DMS153 (cell line): ENCODE results near the gene CHTF18.
A peak's percentile ranks its signal among the peaks of the same experiment; 100 is the strongest.
"Not testable (repeated sequence)": the region's sequence is repeated elsewhere in the genome, so short reads cannot be mapped to it uniquely, and the experiment has no call there.

Experiments
- DNase-seq: peaks from one replicate; lab custom pipeline; 2025; lab: John Stamatoyannopoulos, UW

Gene CHTF18

DNA sequence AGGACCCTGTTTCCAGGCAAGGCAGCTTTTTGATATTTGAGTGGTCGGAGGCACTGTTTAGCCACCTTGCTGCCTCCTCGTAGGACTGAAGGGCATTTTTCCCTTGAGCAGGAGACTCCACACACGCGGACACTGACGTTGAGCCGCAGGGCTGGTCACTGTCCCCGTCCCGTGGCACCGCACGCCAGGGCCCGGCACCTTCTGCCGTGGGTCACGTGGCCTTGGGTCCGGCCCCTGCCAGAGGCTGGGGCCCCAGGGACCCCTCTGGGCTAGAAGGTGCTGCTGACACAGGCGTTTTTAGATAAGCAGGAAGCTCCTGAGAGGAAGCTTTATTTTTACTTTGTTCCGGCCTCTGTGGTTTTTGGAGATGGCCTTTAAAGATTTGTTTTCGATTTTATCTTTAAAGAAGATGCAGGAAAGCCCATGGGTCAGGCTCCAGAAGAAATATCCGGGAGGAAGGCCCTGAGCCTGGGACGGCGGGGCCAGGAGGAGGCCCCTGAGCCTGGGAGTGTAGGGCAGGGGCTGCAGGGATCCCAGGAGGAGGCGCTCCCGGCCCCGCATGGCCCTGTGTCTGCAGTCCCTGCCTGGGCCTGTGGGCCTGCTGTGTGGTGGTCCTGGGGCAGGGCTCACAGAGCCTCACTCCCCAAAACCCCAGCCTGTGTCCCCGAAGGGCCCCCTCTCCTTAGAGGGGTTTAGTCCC lies 42.6 kb downstream of the CHTF18 start:
- DNase-seq: no peak

DNA sequence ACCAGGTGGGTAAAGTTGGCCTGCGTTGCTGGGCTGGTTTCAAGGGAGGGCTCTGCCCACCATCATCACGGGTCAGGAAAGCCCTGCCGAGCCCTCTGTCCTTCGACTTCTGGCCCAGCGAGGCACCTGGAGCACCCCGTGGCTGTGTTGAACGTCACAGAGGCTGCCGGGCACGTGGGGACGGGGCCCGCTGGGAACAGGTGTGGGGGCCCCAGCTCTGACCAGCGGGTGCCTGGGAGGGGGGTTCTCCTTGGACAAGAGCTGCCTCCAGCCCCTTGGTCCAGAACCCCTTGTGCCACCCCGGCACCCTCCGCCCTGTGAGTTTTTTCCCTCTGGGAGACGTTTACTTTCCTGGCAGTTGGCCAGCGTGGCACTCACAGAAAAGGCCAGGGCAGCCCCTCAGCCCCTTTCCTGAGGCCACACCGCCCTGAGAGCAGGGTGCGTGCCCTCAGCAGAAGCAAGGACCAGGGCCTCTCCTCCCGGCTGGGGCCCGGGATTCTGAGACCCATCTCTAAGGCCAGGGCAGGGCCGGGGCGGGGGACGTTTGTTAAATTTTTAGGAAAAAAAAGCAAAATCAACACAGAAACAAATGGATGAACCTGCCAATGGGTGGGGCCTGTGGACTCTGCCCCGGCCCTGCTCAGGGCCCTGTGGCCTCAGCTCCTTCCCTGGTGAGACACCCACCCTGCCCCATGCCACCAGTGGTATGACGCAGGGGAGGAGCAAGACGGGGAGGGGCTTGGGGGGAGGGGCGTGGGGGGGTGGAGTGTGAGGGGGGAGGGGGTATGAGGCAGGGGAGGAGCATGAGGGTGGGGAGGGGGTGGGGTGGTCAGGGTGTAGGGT lies 43.4 kb downstream of the CHTF18 start:
- DNase-seq: no peak

DNA sequence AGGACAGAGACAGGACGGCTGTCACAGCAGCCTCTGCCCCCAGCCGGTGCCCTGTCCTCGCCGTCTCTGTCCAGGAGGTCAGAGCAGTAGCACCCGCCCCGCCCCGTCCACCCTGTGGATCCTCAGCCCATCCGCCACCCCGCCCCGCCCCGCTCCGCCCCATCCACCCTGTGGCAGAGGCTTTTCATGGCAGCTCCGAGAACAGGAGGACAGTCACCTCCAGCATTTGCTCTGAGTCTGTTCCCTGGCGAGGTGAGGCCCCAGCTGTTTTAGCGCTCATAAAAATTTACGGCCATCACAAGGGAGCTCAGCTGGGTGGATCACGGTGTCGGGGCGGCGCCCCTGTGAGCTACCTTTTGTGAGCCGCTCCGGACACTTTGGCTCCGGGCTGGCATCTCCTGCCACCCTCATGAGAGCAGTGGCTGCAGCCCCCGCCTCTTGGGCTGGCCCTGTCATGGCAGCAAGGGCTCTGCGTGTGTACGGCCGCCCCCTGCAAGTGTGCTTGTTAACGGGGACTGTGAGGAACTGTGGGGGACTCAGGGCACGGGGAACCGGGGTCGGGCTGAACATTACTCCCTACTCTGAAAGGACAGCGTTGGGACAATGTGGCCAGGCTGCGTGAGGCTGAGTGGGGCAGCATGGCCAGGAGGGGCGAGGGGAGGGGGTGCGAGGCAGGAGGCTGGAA lies 44.4 kb downstream of the CHTF18 start:
- no peak for DNase-seq

DNA sequence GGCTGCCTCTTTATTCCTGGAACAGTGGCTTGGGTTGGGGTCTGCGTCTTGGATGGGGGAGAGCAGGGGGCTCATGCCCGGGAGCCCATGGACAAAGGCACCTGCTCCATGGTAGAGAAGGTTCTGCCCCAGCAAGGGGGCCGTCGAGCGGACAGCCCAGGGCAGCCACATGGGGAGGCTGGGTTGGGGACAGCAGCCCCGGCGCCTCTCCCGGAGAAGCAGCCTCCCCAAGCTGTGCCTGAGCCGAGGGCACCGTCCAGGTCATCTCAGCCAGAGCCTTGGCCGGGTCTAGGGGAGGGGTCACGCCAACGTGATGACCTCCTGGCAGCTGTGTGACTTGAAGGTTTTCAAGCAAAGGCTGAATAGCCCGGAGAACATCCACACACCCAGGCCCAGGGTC lies 45.0 kb downstream of the CHTF18 start:
- DNase-seq: no peak

DNA sequence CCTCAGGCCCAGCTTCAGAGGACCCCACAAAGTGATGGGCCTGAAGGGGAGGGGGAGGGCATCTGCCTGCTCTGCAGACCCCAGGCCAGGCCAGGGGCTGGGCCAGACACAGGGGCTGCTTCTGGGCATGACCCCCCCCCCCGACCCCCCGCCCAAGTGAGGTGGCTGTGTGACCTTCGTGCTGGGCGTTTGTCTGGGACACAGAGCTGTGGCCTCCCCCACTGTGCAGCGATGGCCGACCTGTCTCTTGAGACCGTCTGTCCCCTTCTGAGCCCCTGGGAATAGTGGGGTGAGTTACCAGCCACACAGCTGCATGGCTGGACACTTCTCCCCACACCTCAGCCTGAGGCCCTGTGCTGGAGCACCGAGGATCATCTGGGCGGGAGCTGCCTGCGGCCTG lies 47.0 kb downstream of the CHTF18 start:
- no peak for DNase-seq

DNA sequence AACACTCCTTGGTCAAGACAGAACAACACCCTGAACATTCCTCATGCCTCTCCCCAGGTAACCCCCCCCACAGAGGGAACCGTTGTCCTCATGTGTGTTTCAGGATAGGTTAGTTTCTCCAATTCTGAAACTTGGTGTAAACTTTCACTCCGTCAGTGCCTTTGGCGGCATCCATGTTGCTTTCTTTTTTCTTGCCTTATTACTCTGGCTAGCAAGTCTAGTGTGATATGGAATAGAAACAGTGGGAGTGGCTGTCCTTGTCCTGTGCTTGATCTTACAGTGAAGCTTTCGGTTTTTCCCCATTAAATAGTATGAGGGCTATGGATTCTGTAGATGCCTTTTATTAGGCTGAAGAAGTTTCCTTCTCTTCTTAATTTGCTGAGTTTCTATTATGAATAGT lies 47.8 kb downstream of the CHTF18 start:
- DNase-seq: no peak

DNA sequence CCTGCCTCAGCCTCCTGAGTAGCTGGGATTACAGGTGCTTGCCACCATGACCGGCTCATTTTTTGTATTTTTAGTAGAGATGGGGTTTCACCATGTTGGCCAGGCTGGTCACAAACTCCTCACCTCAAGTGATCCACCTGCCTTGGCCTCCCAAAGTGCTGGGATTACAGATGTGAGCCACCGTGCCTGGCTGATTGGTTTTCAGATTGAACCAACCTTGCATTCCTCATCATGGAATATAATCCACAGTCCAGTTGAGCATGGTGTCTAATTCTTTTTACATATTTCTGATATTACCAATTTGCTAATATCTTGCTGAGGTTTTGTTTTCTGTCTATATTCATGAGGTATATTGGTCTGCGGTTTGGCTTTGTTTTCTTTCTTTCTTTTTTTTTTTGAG lies 48.4 kb downstream of the CHTF18 start:
- DNase-seq: not testable (repeated sequence)

DNA sequence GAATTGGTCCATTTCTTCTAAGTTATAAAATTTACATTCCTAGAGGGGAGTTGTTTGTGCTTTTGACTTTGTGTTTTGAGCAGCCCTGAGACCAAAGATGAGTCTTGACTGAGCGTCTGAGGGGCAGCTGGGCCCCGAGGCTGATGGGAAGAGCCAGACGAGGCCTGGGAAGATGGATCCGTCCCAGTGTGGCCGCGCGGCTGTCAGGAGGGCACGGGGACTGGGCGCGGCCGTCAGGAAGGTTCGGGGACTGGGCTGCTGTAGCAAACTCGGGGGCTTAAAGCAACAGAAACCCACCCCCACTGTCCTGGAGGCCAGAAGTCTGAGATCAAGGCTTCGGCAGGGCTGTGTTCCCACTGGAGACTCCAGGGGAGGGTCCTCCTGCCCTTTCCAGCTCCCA lies 50.3 kb downstream of the CHTF18 start:
- DNase-seq: no peak

DNA sequence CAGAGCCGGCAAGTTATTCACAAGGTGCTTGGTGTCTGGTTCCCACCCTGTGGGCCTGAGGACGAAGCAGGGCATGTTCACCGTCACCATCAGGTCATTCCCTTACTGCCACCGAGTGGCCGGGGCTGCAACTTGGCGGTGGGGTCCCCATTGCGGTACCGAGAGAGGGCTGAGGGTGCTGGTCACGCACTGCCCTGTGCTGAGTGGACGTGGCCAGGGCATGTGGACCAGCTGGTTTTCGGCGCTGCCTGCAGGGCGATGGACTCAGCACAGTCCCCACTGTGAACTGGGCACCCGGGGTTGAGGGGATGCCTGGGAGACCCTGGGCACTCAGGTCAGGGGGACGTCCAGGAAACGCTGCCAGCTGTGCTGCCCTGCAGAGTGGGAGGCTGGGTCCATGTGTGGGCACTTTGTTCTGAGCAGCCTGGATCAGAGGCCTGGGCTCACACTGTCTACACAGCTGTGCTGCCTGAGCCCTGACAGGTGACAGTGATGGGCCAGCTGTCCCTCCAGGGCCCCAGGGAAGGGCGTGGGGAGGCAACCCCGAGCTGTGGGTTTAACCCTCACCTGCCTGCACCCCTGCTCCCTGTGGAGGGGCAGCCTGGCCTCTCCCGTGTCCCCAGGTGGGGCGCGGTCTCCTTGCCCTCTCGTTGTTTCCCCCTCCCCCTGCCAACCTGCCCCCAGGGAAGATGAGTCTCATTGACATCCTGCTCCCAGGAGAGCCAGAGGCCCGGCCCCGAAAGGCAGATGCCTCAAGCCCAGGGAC lies 51.4 kb downstream of the CHTF18 start:
- DNase-seq: no peak

DNA sequence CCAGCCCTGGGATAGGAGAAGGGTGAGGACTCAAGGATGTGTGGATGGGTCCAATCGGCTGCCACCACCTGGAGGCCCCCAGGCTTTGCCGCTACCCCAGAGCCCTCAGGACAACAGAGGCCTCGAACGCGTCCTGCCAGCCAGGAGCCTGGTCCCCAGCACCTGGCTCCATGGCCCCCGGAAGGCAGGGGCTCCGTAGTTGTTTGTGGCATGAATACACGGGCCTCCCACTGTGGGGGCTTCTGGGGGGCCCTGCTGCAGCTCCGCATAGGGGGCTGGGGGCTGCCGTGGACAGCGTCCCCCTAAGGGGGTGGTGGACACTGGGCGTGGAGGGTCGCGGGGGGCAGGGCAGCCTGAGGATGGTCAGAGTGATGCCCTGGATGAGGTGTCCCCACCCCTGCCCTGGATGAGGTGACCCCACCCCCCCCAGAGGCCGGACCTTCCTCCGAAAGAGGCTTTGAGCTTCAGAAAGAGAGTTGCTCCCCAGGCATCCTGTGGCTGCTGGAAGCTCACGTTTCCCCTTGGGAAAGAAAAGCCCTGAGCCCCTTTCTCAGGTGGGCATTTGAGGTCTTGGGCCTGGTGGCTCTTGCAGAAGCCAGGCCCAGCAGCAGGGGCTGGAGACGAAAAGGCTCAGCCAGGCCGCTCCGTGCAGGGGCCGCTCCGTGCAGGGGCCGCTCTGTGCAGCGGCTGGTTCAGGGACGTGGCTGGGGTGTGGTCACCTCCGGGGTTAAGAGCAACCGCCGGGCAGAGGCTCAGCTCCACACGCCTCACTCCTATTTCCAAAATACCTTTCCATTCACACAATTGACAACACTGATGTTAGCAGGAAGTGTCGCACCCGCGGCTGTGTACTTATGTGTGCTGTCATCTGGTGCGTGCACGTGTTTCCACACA lies 52.4 kb downstream of the CHTF18 start:
- DNase-seq: no peak

DNA sequence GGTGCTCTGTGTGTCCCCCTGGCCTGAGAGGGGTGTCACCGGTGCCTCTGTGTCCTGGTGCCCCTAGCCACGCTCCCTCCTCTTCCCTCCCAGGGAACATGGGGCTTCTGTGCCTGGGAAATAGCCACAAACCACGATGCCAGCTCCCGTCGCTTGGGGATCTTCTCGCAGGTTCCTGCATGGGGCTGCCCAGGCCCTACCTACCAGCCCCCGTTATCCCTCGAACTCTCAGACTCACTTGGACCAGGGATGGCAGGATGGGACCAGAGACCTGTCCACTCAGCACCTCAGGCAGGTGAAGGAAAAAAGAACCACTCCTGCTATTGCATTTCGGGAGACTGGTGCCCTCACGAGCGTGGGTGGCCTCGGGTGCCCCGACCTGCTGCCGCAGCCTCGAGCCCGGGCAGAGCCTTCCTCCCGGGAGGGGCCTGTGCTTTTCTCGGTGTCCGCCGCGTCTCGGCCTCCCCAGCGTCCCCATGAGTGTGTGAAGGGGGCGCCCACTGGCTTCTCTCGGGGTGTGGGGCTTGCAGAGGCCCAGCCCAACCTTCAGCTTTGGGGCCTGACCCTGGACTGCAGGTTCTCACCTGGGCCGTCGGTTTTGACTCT lies 53.1 kb downstream of the CHTF18 start:
- DNase-seq: no peak

DNA sequence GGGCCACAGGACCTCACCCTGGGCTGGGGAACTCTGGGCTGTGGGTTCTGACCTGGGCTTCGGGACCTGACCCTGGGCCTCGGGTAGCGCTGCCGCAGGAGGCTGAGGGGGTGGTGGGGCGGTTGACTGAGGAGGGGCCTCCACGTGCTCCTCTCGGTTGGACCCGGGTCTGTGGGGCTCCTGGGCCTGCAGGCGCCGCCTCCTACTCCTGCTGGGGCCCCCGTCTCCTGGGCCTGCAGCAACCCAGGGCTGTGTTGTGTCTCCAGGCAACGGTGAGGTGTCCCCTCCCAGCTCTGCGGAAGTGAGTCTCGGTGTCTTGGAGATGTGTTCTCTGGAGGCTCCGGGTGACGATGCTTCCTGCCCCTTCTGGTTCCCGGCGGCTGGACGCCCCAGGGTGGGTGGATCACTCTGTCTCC lies 53.6 kb downstream of the CHTF18 start:
- DNase-seq: peak; percentile 1

DNA sequence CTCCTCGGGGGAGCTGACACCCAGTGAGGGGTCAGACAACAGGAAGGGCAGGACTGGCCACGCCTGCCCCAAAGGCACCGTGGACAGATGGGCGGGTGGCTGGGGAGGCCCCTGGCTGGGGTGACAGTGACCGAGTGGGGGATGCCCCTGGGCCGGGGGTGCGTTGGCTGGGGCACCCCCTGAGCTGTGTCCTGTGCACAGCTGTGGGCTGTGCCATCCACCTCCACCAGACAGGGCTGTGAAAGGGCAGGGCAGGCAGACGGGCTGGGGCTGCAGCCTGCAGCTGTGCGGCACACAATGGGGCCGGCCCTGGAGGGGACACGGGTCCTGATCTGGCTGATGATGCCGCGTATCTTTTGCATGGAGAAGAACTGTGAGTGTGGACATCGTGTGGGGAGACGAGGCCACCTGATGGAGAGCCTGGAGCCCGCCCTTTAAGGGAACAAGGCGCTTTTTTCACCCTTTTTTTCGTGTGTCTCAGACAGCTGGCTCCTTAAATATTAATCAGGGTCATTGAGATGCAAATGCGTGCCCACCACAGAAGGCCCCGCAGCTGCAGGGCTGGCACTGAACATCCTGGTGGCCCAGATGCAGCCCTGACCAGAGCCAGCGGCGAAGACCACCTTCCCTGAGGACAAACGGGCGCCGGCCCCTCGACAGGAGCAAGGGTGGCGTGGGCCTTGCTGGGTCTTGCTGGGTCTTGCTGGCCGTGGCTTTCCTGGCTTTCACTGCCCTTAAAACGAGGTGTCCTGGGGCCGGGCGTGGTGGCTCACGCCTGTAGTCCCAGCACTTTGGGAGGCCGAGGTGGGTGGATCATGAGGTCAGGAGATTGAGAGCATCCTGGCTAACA lies 54.5 kb downstream of the CHTF18 start:
- DNase-seq: no peak

DNA sequence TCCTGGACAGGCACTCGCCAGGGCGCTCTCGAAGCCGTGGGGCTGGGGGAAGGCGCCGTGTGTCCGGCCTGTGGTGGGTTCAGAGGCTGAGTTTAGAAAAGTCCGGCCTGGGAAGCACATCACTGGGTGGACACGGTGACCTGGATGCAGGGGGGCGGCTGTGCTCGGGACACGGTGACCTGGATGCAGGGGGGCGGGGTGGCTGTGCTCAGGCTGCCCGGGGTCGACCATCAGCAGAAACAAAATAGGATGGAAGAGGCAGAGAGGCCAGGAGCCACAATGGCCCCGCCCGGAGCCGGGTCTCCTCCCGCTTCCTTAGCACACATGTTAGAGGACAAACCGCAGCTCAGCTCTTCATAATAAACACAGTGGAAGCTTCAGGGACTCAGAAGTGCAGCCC lies 55.4 kb downstream of the CHTF18 start:
- DNase-seq: no peak

DNA sequence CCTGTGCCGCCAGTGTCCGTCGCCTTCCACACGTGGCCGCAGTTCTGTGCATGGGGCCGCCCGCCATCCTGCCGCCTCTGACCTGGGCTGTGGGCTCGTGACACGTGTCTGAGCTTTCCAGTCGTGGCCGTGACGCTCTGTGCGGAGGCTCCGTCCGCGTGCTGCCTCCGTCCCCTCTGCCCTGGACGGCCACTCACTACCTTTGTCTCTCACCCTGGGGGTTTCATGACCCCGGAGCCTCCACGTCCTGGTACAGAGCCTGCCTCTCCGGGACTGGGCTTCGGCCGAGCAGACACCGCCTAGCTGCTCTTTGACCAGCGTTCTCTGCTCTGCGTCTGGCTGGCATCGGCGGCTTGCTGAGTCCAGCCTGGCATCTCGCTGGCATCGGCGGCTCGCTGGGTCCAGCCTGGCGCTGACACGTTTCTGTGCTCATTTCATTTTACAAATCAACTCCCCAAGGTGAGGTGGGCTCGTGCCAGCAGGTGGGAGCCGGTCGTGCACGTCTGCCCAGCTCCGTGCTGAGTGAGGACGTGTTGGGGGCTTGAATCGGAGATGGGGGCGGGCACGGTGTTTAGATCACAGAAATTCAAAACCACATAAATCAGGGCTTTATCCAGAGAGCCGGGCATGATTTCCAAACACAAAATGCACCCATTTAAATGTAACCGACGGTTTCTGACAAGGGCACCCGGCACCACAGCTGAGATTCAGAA lies 56.4 kb downstream of the CHTF18 start:
- no peak for DNase-seq

DNA sequence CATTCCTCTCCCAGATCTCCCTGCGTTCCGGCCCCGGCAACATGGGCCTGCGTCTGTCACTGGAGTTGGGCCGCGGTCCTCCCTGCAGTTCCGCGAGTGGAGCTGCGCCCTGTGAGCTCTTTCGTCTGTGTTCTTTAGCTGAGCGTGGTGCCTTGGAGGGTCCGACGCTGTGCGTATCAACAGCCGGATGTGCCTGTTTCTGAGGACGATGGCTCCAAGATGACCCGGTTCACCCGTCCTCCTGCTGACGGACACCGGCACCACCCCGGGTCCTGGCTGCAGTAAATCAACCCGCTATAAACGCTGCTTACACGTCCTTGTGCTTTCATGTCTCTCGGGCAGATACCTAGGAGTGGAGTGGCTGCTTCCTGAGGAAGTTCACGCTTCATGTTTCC lies 56.9 kb downstream of the CHTF18 start:
- no peak for DNase-seq

DNA sequence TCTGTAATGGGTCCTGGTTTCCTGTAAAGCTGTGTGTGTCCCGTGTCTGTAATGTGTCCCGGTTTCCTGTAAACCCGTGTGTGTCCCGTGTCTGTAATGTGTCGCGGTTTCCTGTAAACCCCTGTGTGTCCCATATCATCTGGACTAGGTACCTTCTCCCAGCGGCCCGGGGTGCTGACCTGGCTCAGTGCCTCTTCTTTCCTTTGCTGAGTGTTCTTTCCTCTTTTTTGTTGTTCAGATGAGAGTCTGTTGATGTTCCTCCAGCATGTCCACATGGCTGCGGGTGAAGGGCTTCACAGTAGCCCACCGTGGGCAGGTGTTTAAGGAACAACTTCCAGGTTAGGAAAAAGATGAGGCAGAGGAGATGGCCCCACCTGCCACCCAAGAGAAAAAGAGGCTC lies 58.7 kb downstream of the CHTF18 start:
- no peak for DNase-seq
